HL-60 (cell line): ENCODE results near the gene PPP1R1C.

Experiments
- CTCF ChIP-seq: IDR thresholded peaks from one replicate; pipeline ENCODE4 v1.5.1; 2011; ENCODE audit warnings: low read length, control low read depth, inconsistent platforms; ENCODE audit not compliant: insufficient read depth
- GABPA ChIP-seq: IDR thresholded peaks from 2 replicates; pipeline ENCODE4 v1.6.1; 2012; ENCODE audit warnings: low read depth
- POLR2AphosphoS5 ChIP-seq: IDR thresholded peaks from 2 replicates; pipeline ENCODE4 v1.6.1; 2012; ENCODE audit warnings: low read depth
- TF ChIP-seq, protein P1 (sequence below): IDR thresholded peaks from 2 replicates; pipeline ENCODE4 v1.6.1; 2012; ENCODE audit warnings: low read depth; ENCODE audit not compliant: insufficient replicate concordance

DNA sequence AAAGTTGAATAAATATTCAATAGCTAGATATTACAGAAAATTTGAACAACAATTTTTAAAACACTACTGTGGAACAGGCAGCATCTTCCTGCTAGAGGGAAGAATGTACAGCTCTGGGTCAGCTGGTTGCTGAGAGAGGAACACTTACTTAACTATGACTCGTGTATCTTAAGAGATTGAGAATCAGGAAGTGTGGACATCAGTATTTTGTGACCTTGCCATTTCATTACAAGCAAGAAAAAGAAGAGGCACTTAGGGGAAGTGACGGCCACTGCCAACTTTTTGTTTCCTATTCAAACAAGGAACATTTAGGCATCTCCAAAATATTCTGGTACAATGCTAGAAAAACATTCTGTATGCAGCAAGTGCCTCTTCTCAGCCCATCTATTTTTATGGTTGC is 48.2 kb upstream of the PPP1R1C start:
- no peak for TF ChIP-seq CTCF
- no peak for TF ChIP-seq POLR2AphosphoS5
- TF ChIP-seq, protein P1, sequence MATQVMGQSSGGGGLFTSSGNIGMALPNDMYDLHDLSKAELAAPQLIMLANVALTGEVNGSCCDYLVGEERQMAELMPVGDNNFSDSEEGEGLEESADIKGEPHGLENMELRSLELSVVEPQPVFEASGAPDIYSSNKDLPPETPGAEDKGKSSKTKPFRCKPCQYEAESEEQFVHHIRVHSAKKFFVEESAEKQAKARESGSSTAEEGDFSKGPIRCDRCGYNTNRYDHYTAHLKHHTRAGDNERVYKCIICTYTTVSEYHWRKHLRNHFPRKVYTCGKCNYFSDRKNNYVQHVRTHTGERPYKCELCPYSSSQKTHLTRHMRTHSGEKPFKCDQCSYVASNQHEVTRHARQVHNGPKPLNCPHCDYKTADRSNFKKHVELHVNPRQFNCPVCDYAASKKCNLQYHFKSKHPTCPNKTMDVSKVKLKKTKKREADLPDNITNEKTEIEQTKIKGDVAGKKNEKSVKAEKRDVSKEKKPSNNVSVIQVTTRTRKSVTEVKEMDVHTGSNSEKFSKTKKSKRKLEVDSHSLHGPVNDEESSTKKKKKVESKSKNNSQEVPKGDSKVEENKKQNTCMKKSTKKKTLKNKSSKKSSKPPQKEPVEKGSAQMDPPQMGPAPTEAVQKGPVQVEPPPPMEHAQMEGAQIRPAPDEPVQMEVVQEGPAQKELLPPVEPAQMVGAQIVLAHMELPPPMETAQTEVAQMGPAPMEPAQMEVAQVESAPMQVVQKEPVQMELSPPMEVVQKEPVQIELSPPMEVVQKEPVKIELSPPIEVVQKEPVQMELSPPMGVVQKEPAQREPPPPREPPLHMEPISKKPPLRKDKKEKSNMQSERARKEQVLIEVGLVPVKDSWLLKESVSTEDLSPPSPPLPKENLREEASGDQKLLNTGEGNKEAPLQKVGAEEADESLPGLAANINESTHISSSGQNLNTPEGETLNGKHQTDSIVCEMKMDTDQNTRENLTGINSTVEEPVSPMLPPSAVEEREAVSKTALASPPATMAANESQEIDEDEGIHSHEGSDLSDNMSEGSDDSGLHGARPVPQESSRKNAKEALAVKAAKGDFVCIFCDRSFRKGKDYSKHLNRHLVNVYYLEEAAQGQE, result no peak
- TF ChIP-seq GABPA, result no peak
